ENCODE data around the gene IMP4. TPM values are rescaled to one million over a fixed set of nuclear protein-coding genes. Genes with fewer than 3 reads are reported as not detected.

IMP4 gene
- total and polyA plus RNA-seq, 2 of the 13 experiments (the other 11 are each of a cell fraction or from before 2014, with no cell fraction given), result 142 to 158 TPM

GRCh38 chr2:130342020-130342532, 621 bp upstream of the IMP4 start (continued):
- TF ChIP-seq MBNL3 (CRISPR knock-in tag; conservative IDR thresholded peaks at IDR 0.05), result 0 out of 2 replicates have a peak, but pooled peaks have one; percentile 28
- no peak; a peak in 1 of 4 replicates for TF ChIP-seq NR2F1 (CRISPR knock-in tag; IDR thresholded peaks at IDR 0.05)
- TF ChIP-seq KLF11 (CRISPR knock-in tag; IDR thresholded peaks at IDR 0.05), result no peak
- TF ChIP-seq KDM1A (CRISPR knock-in tag; IDR thresholded peaks at IDR 0.05), result 0 out of 2 replicates have a peak, but pooled peaks have one; percentile 7
- no peak for TF ChIP-seq MBD4 (IDR thresholded peaks at IDR 0.05; ENCODE audit: borderline replicate concordance, low read length)
- peak; percentile 51; the same call in 1 of the 2 replicates for TF ChIP-seq NAIF1 (CRISPR knock-in tag; IDR thresholded peaks at IDR 0.05; ENCODE audit: borderline replicate concordance)
- TF ChIP-seq MED1 (CRISPR knock-in tag; IDR thresholded peaks at IDR 0.05), result no peak; the same call in none of the 2 replicates
- TF ChIP-seq ZBTB43 (CRISPR knock-in tag; conservative IDR thresholded peaks at IDR 0.05), result 0 out of 2 replicates have a peak, but pooled peaks have one; percentile 22
- TF ChIP-seq RFX3 (CRISPR knock-in tag; IDR thresholded peaks at IDR 0.05), result no peak
- TF ChIP-seq THAP11 (CRISPR knock-in tag; IDR thresholded peaks at IDR 0.05), result peak; percentile 13; the same call in 1 of the 2 replicates
- TF ChIP-seq IRF2 (CRISPR knock-in tag; IDR thresholded peaks at IDR 0.05), result peak; percentile 10; the same call in 1 of the 2 replicates
- TF ChIP-seq NKX3-1 (CRISPR knock-in tag; IDR thresholded peaks at IDR 0.05), result peak; percentile 60; the same call in 1 of the 2 replicates
- TF ChIP-seq ZBTB14 (CRISPR knock-in tag; IDR thresholded peaks at IDR 0.05), result no peak
- peak; percentile 83; the same call in 1 of the 2 replicates for TF ChIP-seq CHCHD3 (CRISPR knock-in tag; IDR thresholded peaks at IDR 0.05)
- 0 out of 2 replicates have a peak, but pooled peaks have one; percentile 67 for TF ChIP-seq ZNF441 (CRISPR knock-in tag; IDR thresholded peaks at IDR 0.05; ENCODE audit: borderline replicate concordance)
- TF ChIP-seq KLF13 (CRISPR knock-in tag; IDR thresholded peaks at IDR 0.05), result peak; percentile 74; the same call in 1 of the 2 replicates
- TF ChIP-seq ZNF121 (CRISPR knock-in tag; IDR thresholded peaks at IDR 0.05), result 0 out of 2 replicates have a peak, but pooled peaks have one; percentile 9
- TF ChIP-seq NR2F6 (IDR thresholded peaks at IDR 0.05), result 0 out of 2 replicates have a peak, but pooled peaks have one; percentile 19
- TF ChIP-seq NR2F6 (CRISPR knock-in tag; IDR thresholded peaks at IDR 0.05), result peak; percentile 14
- TF ChIP-seq RBM39 (IDR thresholded peaks at IDR 0.05; ENCODE audit: low read depth, low read length, poor library complexity, severe bottlenecking), result no peak
- peak; percentile 61 for TF ChIP-seq POGK (CRISPR knock-in tag; conservative IDR thresholded peaks at IDR 0.05)
- TF ChIP-seq E2F2 (CRISPR knock-in tag; IDR thresholded peaks at IDR 0.05; ENCODE audit: borderline replicate concordance), result 0 out of 2 replicates have a peak, but pooled peaks have one; percentile 79
- TF ChIP-seq RAD21 (CRISPR knock-in tag; IDR thresholded peaks at IDR 0.05), result 0 out of 2 replicates have a peak, but pooled peaks have one; percentile 10
- peak; percentile 28; the same call in 1 of the 2 replicates for TF ChIP-seq TBX3 (IDR thresholded peaks at IDR 0.05; ENCODE audit: borderline replicate concordance)
- TF ChIP-seq SUZ12 (IDR thresholded peaks at IDR 0.05; ENCODE audit: low read depth, low read length), result no peak
- TF ChIP-seq ZNF124 (CRISPR knock-in tag; IDR thresholded peaks at IDR 0.05), result 0 out of 2 replicates have a peak, but pooled peaks have one; percentile 52
- TF ChIP-seq MTF1 (CRISPR knock-in tag; IDR thresholded peaks at IDR 0.05), result no peak
